ENCODE measurements around the gene ICA1.
"Not testable (repeated sequence)": the region's sequence is repeated elsewhere in the genome, so short reads cannot be mapped to it uniquely, and the experiment has no call there.

The ICA1 gene

DNA sequence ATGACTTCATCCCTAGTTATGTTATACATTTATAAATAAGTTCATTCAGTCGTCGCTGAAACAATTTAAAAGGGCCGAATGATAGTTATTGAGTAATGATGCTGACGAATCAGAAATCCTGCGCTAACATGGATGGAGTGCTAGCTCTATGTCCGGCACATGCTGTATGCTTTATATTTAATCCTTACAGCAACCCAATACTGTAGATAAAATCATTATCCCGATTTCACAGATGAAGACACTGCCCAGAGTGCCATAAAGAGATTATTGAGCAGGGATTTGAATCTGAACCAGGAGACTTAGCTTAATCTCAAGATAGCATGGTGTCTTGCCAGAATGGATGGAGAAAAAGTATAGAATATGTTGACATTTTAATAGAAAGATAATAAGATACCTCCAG, 1.1 kb upstream of the ICA1 start:
- no peak for DNase-seq (ENCODE audit: low read depth, low spot score)

GRCh38 chr7:8260871-8261694, 884 bp downstream of the ICA1 start:
- DNase-seq (ENCODE audit: low read depth, low spot score), result peak; percentile 28

DNA sequence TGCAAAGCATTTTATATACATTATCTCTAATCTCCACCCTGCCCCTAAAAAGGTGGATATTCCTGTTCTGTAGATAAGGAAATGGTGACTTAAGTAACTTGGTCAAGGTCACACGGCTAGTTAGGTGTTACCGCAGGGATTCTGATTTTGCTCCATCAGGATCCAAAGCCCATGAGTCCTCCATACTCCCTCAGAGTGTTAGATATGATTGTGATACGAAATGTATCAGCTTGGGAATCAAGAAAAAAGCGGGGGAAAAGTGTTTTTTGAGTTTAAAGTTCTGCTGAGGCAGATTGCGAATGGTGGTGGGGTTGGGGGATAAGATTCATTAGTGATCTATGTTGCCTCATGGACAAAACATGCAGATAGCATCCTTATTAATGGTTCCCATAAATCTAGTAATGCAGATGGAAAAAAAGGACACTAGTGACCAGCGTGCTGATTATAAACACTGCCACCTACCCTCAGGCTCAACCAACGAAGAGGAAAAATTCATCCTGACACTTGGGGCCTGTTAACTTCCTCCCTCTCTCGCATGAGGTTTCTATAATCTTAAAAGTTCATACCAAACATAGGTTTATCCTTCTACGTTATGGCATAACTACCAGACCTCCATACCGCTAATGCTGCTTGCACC, 2.3 kb downstream of the ICA1 start:
- DNase-seq (ENCODE audit: low read depth, low spot score), result no peak

- DNase-seq (ENCODE audit: low read depth, low spot score), result no peak
Measured at GRCh38 chr7:8258734-8259133, 3.2 kb downstream of the ICA1 start.

DNA sequence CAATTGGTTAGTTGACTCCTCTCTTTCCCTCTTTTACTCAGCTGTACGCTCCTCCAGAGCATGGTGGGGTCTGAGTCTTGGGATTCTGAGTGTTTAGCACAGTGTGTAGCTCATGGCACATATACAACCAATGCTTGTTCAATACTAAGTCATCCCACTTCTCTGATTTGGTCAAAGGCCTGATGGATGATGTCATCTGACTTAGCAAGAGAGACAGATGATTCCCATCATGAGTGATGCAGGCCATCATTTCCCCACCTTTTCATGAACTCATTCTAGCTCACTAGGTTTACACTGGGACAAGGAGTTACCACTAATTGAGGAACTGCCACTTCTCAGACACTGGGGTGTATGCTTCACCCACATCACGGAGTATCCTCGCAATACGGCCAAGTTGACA, 3.8 kb downstream of the ICA1 start:
- no peak for DNase-seq (ENCODE audit: low read depth, low spot score)

DNA sequence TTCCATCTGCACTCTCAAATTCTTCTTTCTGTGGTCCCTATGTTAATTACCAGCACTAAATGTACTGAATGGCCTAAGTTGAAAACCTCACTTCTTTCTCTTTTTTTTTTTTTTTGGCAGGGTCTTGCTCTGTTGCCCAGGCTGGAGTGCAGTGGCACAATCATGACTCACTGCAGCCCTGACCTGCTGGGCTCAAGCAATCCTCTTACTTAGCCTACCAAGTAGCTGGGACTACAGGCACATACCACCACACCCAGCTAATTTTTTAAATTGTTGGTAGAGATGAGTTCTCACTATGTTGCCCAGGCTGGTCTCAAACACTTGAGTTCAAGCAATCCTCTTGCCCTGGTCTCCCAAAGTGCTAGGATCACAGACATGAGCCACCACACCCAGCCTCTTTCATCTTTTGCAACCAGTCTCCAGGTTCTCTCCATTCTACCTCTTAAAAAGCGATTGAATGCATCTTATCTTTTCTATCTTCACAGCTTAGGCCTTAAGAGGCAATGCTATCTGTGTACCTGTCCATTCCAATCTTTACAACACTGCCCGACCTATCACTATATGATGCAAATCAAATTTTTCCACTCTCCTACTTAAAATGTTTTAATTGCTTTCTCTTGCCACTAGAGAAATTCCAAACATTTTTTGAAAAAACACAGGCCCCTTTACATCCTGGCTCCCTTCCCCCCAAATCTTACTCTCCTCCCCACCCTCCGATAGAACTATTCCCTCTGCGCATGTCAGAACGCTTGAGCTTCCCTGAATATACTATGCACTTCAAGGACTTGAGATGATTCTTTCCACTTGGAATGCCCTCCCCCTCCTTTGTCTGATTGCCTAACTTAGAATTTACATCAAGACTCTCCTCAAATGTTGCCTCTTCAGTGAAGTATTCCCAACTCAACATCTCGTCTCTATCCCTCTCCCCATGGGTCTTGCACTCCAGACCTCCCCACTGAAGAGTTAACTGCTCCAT, 6.0 kb downstream of the ICA1 start:
- DNase-seq (ENCODE audit: low read depth, low spot score), result no peak

- no peak for DNase-seq (ENCODE audit: low read depth, low spot score)
Measured at GRCh38 chr7:8254667-8255066, 7.3 kb downstream of the ICA1 start.

GRCh38 chr7:8254215-8254614, 7.8 kb downstream of the ICA1 start:
- DNase-seq (ENCODE audit: low read depth, low spot score), result no peak

DNA sequence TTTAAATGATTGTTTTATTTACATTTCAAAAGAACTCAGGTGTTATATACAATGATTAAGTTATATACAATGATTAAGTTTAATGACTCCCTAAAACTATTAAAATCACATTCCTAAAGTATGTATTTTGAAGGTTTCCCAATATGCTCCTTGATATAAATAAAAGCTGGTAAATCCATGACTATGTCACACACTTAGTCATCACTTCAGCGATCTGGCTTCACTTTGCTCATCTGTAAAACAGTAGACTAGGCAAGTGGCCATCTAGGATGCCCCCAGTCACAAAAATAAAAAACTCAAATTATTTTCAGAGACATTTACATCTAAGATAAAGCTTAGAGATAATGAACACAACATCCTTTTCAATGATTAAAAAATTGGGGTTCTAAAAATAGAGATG, 10.8 kb downstream of the ICA1 start:
- no peak for DNase-seq (ENCODE audit: low read depth, low spot score)

DNA sequence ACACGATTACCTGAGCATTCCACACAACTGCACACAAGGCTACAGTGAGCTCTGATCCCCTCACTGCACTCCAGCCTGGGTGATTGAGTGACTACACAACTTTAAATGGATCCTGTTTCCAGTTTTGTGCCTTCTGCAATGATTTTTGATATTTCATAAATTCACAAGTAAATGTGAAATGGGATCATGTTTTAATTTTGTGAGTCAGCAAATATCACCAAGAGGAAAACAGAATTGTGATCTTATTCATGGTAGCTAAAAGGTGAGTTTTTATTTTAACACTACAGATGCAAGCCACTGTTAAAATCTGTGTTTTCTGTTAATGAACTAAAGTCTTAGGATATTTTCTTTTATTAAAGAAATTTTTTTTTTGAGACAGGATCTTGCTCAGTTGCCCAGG, 11.4 kb downstream of the ICA1 start:
- no peak for DNase-seq (ENCODE audit: low read depth, low spot score)

- DNase-seq (ENCODE audit: low read depth, low spot score), result no peak
Measured at GRCh38 chr7:8249121-8249520, 12.8 kb downstream of the ICA1 start.

GRCh38 chr7:8246020-8246419, 15.9 kb downstream of the ICA1 start:
- no peak for DNase-seq (ENCODE audit: low read depth, low spot score)

GRCh38 chr7:8245032-8245431, 16.9 kb downstream of the ICA1 start:
- not testable (repeated sequence) for DNase-seq (ENCODE audit: low read depth, low spot score)

- not testable (repeated sequence) for DNase-seq (ENCODE audit: low read depth, low spot score)
Measured at GRCh38 chr7:8243059-8243458, 18.9 kb downstream of the ICA1 start.

DNA sequence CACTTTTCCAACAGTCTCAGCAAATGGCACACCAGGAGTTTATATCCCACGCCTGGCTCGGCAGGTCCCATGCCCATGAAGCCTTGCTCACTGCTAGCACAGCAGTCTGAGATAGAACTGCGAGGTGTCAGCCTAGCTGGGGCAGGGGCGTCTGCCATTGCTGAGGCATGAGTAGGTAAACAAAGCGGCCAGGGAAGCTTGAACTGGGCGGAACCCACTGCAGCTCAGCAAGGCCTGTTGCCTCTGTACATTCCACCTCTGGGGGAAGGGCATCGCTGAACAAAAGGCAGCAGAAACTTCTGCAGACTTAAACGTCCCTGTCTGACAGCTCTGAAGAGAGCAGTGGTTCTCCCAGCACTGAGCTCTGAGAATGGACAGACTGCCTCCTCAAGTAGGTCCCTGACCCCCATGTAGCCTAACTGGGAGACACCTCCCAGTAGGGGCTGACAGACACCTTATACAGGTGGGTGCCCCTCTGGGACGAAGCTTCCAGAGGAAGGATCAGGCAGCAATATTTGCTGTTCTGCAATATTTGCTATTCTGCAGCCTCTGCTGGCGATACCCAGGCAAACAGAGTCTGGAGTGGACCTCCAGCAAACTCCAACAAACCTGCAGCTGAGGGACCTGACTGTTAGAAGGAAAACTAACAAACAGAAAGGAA, 22.1 kb downstream of the ICA1 start:
- DNase-seq (ENCODE audit: low read depth, low spot score), result not testable (repeated sequence)

GRCh38 chr7:8236780-8237407, 25.1 kb downstream of the ICA1 start:
- DNase-seq (ENCODE audit: low read depth, low spot score), result peak; percentile 19

- DNase-seq (ENCODE audit: low read depth, low spot score), result no peak
Measured at GRCh38 chr7:8232999-8233847, 28.7 kb downstream of the ICA1 start.

GRCh38 chr7:8229927-8230326, 32.0 kb downstream of the ICA1 start:
- no peak for DNase-seq (ENCODE audit: low read depth, low spot score)

DNA sequence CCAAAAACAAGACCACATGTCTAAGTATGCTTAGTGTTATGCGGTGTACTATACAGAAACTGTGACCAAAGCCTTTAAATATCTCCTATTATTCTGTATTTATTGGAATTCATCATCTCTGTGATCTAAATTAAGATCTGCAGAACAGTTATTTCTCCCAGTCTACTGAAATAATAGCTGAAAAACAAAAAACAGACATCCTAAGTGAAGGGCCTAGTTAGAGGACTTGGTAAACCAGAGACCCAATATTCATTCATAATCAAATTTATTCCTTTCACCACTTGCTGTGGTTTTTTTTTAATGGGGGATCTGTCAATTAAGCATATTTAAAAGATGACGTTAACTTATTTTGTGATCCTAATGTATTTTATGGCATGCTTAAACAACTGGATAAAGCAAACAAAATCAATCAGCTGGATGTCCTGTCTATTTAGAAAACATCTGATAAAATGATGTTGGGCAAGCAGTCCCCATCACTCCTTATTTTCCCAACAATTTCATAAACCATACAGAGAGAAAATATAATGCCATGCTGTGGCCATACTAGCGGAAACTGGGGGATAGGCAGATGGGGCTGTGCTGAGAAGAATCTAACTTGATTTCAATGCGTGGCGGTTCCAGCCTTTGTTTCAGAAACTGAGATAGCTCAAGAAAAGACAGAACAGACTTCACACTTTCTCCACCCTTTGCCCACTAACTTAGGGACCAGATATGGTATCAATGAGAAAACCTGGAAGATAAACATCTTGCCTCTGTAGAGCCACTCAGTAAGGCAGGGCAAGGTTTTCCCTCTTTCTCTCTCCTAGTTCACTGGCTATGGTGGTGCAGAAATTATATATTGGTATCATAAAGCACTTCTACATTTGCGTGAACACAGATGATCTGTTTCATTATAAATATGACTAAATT, 32.9 kb downstream of the ICA1 start:
- no peak for DNase-seq (ENCODE audit: low read depth, low spot score)

All from astrocyte of the hippocampus (primary cell).